ENCODE results near the gene CGNL1.

Gene CGNL1

GRCh38 chr15:57419335-57419734 lies 43.0 kb downstream of the CGNL1 start:
- in situ Hi-C loops (cut with MboI; ENCODE audit: low sequenced_read_pairs) = no loop called here

- in situ Hi-C loops (cut with MboI; ENCODE audit: low sequenced_read_pairs) = no loop called here
Measured at GRCh38 chr15:57421110-57421509, 44.8 kb downstream of the CGNL1 start.

GRCh38 chr15:57421551-57421950 lies 45.2 kb downstream of the CGNL1 start:
- in situ Hi-C loops (cut with MboI; ENCODE audit: low sequenced_read_pairs) = no loop called here

GRCh38 chr15:57422113-57422754 lies 45.9 kb downstream of the CGNL1 start:
- in situ Hi-C loops (cut with MboI; ENCODE audit: low sequenced_read_pairs) = no loop called here

- in situ Hi-C loops (cut with MboI; ENCODE audit: low sequenced_read_pairs) = no loop called here
Measured at GRCh38 chr15:57423599-57424140, 47.4 kb downstream of the CGNL1 start.

GRCh38 chr15:57424628-57425405 lies 48.5 kb downstream of the CGNL1 start:
- in situ Hi-C loops (cut with MboI; ENCODE audit: low sequenced_read_pairs) = no loop called here

- in situ Hi-C loops (cut with MboI; ENCODE audit: low sequenced_read_pairs) = no loop called here
Measured at GRCh38 chr15:57425842-57426241, 49.5 kb downstream of the CGNL1 start.

- in situ Hi-C loops (cut with MboI; ENCODE audit: low sequenced_read_pairs) = no loop called here
Measured at GRCh38 chr15:57427367-57427821, 51.1 kb downstream of the CGNL1 start.

GRCh38 chr15:57432141-57432741 lies 55.9 kb downstream of the CGNL1 start:
- in situ Hi-C loops (cut with MboI; ENCODE audit: low sequenced_read_pairs) = no loop called here

GRCh38 chr15:57436166-57436565 lies 59.9 kb downstream of the CGNL1 start:
- in situ Hi-C loops (cut with MboI; ENCODE audit: low sequenced_read_pairs) = no loop called here

- in situ Hi-C loops (cut with MboI; ENCODE audit: low sequenced_read_pairs) = no loop called here
Measured at GRCh38 chr15:57436961-57437360, 60.7 kb downstream of the CGNL1 start.

- in situ Hi-C loops (cut with MboI; ENCODE audit: low sequenced_read_pairs) = no loop called here
Measured at GRCh38 chr15:57437564-57437963, 61.3 kb downstream of the CGNL1 start.

- in situ Hi-C loops (cut with MboI; ENCODE audit: low sequenced_read_pairs) = no loop called here
Measured at GRCh38 chr15:57438166-57438565, 61.9 kb downstream of the CGNL1 start.

GRCh38 chr15:57439128-57440027 lies 63.1 kb downstream of the CGNL1 start:
- in situ Hi-C loops (cut with MboI; ENCODE audit: low sequenced_read_pairs) = no loop called here

- in situ Hi-C loops (cut with MboI; ENCODE audit: low sequenced_read_pairs) = no loop called here
Measured at GRCh38 chr15:57440167-57440566, 63.9 kb downstream of the CGNL1 start.

- in situ Hi-C loops (cut with MboI; ENCODE audit: low sequenced_read_pairs) = no loop called here
Measured at GRCh38 chr15:57440799-57441198, 64.5 kb downstream of the CGNL1 start.

- in situ Hi-C loops (cut with MboI; ENCODE audit: low sequenced_read_pairs) = no loop called here
Measured at GRCh38 chr15:57442335-57442734, 66.0 kb downstream of the CGNL1 start.

- in situ Hi-C loops (cut with MboI; ENCODE audit: low sequenced_read_pairs) = no loop called here
Measured at GRCh38 chr15:57443486-57443885, 67.2 kb downstream of the CGNL1 start.

- in situ Hi-C loops (cut with MboI; ENCODE audit: low sequenced_read_pairs) = no loop called here
Measured at GRCh38 chr15:57444877-57445513, 68.7 kb downstream of the CGNL1 start.

GRCh38 chr15:57445872-57446271 lies 69.6 kb downstream of the CGNL1 start:
- in situ Hi-C loops (cut with MboI; ENCODE audit: low sequenced_read_pairs) = no loop called here
